ENCODE measurements around the gene NPNT.

GRCh38 chr4:105978684-105979296 lies 83.5 kb downstream of the NPNT start:
- TF ChIP-seq CTCF (IDR thresholded peaks at IDR 0.05) = no peak
- TF ChIP-seq POLR2A (IDR thresholded peaks at IDR 0.05) = no peak

Data from lower leg skin (tissue), 3 donors.